H9 (cell line): Measurements from ENCODE around the gene NCMAP. TPM values are rescaled to one million over a fixed set of nuclear protein-coding genes. Genes with fewer than 3 reads are reported as not detected.

ENCODE experiments used
- DNase-seq: peaks from one replicate; pipeline ENCODE4 v3.0.0-alpha.2; 2017
- H2AFZ ChIP-seq: one replicate; pipeline ENCODE4 v1.6.1; 2013; ENCODE audit warnings: mild to moderate bottlenecking, low read length, control low read depth, moderate library complexity
- H2AK5ac ChIP-seq: 2 replicates; pipeline ENCODE4 v1.6.1; 2013; ENCODE audit warnings: low read length, control low read depth, mixed read lengths; ENCODE audit not compliant: insufficient read length
- H2BK120ac ChIP-seq: one replicate; pipeline ENCODE4 v1.6.1; 2013; ENCODE audit warnings: low read depth, mild to moderate bottlenecking, low read length, control low read depth, inconsistent platforms; ENCODE audit not compliant: poor library complexity, severe bottlenecking
- H2BK12ac ChIP-seq: 2 replicates; pipeline ENCODE4 v1.6.1; 2013; ENCODE audit warnings: low read length, control low read depth, mixed read lengths, low read depth; ENCODE audit not compliant: insufficient read length
- H2BK15ac ChIP-seq: 2 replicates; pipeline ENCODE4 v1.6.1; 2013; ENCODE audit warnings: low read depth, low read length, control low read depth
- H2BK20ac ChIP-seq: one replicate; pipeline ENCODE4 v1.6.1; 2013; ENCODE audit warnings: low read depth, mild to moderate bottlenecking, low read length, control low read depth, inconsistent platforms; ENCODE audit not compliant: poor library complexity, severe bottlenecking
- H2BK5ac ChIP-seq: 2 replicates; pipeline ENCODE4 v1.6.1; 2013; ENCODE audit warnings: low read length, control low read depth, mixed read lengths; ENCODE audit not compliant: insufficient read length
- H3K14ac ChIP-seq: 2 replicates; pipeline ENCODE4 v1.6.1; 2013; ENCODE audit warnings: low read length, control low read depth; ENCODE audit not compliant: insufficient read depth
- H3K18ac ChIP-seq: 2 replicates; pipeline ENCODE4 v1.6.1; 2013; ENCODE audit warnings: low read depth, mild to moderate bottlenecking, mixed read lengths, low read length, control low read depth; ENCODE audit not compliant: insufficient read length
- H3K23ac ChIP-seq: 2 replicates; pipeline ENCODE4 v1.6.1; 2013; ENCODE audit warnings: low read length, control low read depth, mixed read lengths, low read depth; ENCODE audit not compliant: insufficient read length
- H3K23me2 ChIP-seq: 2 replicates; pipeline ENCODE4 v1.6.1; 2013; ENCODE audit warnings: low read depth, mild to moderate bottlenecking, mixed read lengths, low read length, control low read depth; ENCODE audit not compliant: insufficient read length, poor library complexity, severe bottlenecking
- H3K27ac ChIP-seq: 2 replicates; pipeline ENCODE4 v1.5.1; 2013; ENCODE audit warnings: low read length, control low read depth, mixed read lengths, low read depth; ENCODE audit not compliant: insufficient read length
- H3K27me3 ChIP-seq: 2 replicates; pipeline ENCODE4 v1.6.1; 2013; ENCODE audit warnings: low read length, control low read depth, inconsistent platforms; ENCODE audit not compliant: insufficient read depth
- H3K4ac ChIP-seq: 2 replicates; pipeline ENCODE4 v1.6.1; 2013; ENCODE audit warnings: low read depth, mild to moderate bottlenecking, control low read depth, inconsistent platforms, low read length, moderate library complexity
- H3K4me1 ChIP-seq: 2 replicates; pipeline ENCODE4 v1.6.1; 2013; ENCODE audit warnings: low read length, control low read depth, inconsistent platforms; ENCODE audit not compliant: insufficient read depth
- H3K4me2 ChIP-seq: 2 replicates; pipeline ENCODE4 v1.6.1; 2013; ENCODE audit warnings: low read length, control low read depth, mixed read lengths; ENCODE audit not compliant: insufficient read length, insufficient read depth
- H3K56ac ChIP-seq: 2 replicates; pipeline ENCODE4 v1.6.1; 2013; ENCODE audit warnings: low read depth, mild to moderate bottlenecking, mixed read lengths, low read length, control low read depth; ENCODE audit not compliant: insufficient read length
- H3K79me1 ChIP-seq: 2 replicates; pipeline ENCODE4 v1.6.1; 2013; ENCODE audit warnings: low read depth, mild to moderate bottlenecking, moderate library complexity, low read length, control low read depth, inconsistent platforms; ENCODE audit not compliant: insufficient read depth, poor library complexity, severe bottlenecking
- H3K79me2 ChIP-seq: 2 replicates; pipeline ENCODE4 v1.6.1; 2013; ENCODE audit warnings: low read length, control low read depth, inconsistent platforms; ENCODE audit not compliant: insufficient read depth
- H3K9ac ChIP-seq: 2 replicates; pipeline ENCODE4 v1.6.1; 2013; ENCODE audit warnings: low read length, control low read depth, mixed read lengths; ENCODE audit not compliant: insufficient read length; ENCODE audit errors: extremely low read depth
- H3K9me3 ChIP-seq: one replicate; pipeline ENCODE4 v1.6.1; 2013; ENCODE audit warnings: low read depth, low read length, inconsistent platforms; ENCODE audit not compliant: control insufficient read depth
- H3T11ph ChIP-seq: one replicate; pipeline ENCODE4 v1.6.1; 2013; ENCODE audit warnings: mild to moderate bottlenecking, low read length, control low read depth, inconsistent platforms
- H4K20me1 ChIP-seq: one replicate; pipeline ENCODE4 v1.6.1; 2013; ENCODE audit not compliant: control insufficient read depth, insufficient read length, insufficient read depth
- H4K5ac ChIP-seq: 2 replicates; pipeline ENCODE4 v1.6.1; 2013; ENCODE audit warnings: low read depth, mild to moderate bottlenecking, mixed read lengths, low read length, control low read depth; ENCODE audit not compliant: insufficient read length
- H4K8ac ChIP-seq: replicated peaks from 2 replicates; pipeline ENCODE4 v1.6.1; 2013; ENCODE audit warnings: low read length, control low read depth, mixed read lengths, low read depth; ENCODE audit not compliant: insufficient read length
- H4K91ac ChIP-seq: 2 replicates; pipeline ENCODE4 v1.6.1; 2013; ENCODE audit warnings: low read depth, mild to moderate bottlenecking, moderate library complexity, mixed read lengths, low read length, control low read depth; ENCODE audit not compliant: insufficient read length
- H3K27ac Mint-ChIP-seq, 3 experiments: 2 replicates in 2 of 3; 3 replicates in 1 of 3; pipeline ENCODE4 v1.8.0; 2020 to 2021; ENCODE audit warnings: mixed read lengths in 3 of 3, mild to moderate bottlenecking in 1 of 3, moderate library complexity in 1 of 3
- H3K27me3 Mint-ChIP-seq: 2 replicates; pipeline ENCODE4 v1.8.0; 2021; ENCODE audit warnings: low read depth, mild to moderate bottlenecking, moderate library complexity, mixed read lengths
- H3K36me3 Mint-ChIP-seq, 3 experiments: 2 replicates in 2 of 3; 3 replicates in 1 of 3; pipeline ENCODE4 v1.8.0; 2020 to 2021; ENCODE audit warnings: low read depth in 3 of 3, mixed read lengths in 3 of 3; ENCODE audit not compliant: insufficient read depth in 1 of 3
- H3K4me1 Mint-ChIP-seq, 2 experiments: 2 replicates each; pipeline ENCODE4 v1.8.0; 2020; ENCODE audit warnings: mixed read lengths in 2 of 2
- H3K4me3 Mint-ChIP-seq, 2 experiments: 2 replicates in 1 of 2; 3 replicates in 1 of 2; pipeline ENCODE4 v1.8.0; 2020 to 2021; ENCODE audit warnings: mild to moderate bottlenecking in 2 of 2, mixed read lengths in 2 of 2, moderate library complexity in 1 of 2
- H3K9me3 Mint-ChIP-seq, 2 experiments: 2 replicates in 1 of 2; 3 replicates in 1 of 2; pipeline ENCODE4 v1.8.0; 2020; ENCODE audit warnings: mild to moderate bottlenecking in 2 of 2, mixed read lengths in 2 of 2, moderate library complexity in 1 of 2
- WGBS: extraction: QIAGEN DNeasy Blood & Tissue Kit; methylation state at CpG from one replicate; pipeline ENCODE4 v1.1.7; 2013; ENCODE audit warnings: missing lambda C conversion rate, low lambda C conversion rate, mixed read lengths; ENCODE audit not compliant: insufficient read length; ENCODE audit errors: extremely low coverage; 5-methylcytosine and 5-hydroxymethylcytosine counted together
- total RNA-seq: library from RNA; stranded (reverse); gene quantifications from 2 replicates; pipeline ENCODE4 v1.2.1, GENCODE V29; 2021
- TF ChIP-seq, protein P1 (sequence below): fragments of 200-600 bp; sonication (generic); conservative IDR thresholded peaks from 3 replicates; pipeline ENCODE4 v1.8.0; 2021; ENCODE audit warnings: antibody characterized with exemption, mild to moderate bottlenecking

The NCMAP gene
- total RNA-seq, 1 experiment from 2014 or later, result 0.35 TPM

DNA sequence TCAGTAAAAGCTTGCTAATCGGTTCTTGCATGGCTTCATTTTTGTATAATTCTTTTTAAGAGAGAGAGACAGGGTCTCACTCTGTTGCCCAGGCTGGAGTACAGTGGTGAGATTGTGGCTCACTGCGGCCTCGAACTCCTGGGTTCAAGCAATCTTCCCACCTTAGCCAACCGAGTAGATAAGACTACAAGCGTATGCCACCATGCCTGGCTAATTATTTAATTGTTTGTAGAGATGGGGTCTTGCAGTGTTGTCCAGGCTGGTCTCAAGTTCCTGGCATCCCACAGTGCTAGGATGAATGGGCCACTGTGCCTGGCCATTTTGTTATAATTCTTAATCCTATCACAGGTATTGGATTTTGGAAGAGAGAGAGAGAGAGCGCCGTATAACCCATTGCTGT is 29.8 kb upstream of the NCMAP start:
- H3K4me3 Mint-ChIP-seq, result no peak overlapping the region
- no peaks in the 10 kb centered on the region for H3K9me3 Mint-ChIP-seq
- H4K91ac ChIP-seq, result no peak overlapping the region
- H3K36me3 Mint-ChIP-seq, result no peaks in the 10 kb centered on the region
- no peak overlapping the region for H3K9ac ChIP-seq
- no peak overlapping the region for H4K8ac ChIP-seq
- no peaks in the 10 kb centered on the region for H3K79me2 ChIP-seq
- H3K23me2 ChIP-seq, result no peaks in the 10 kb centered on the region
- H3K14ac ChIP-seq, result no peak overlapping the region
- no peak overlapping the region for H3K4ac ChIP-seq
- no peaks in the 10 kb centered on the region for H3K27me3 ChIP-seq
- no peak overlapping the region for H3K27ac ChIP-seq
- H3K4me2 ChIP-seq, result no peak overlapping the region
- H3K9me3 ChIP-seq, result no peaks in the 10 kb centered on the region
- no peaks in the 10 kb centered on the region; a peak in 1 of 4 replicates for H3K4me1 Mint-ChIP-seq
- H3K27me3 Mint-ChIP-seq, result no peaks in the 10 kb centered on the region
- H3K56ac ChIP-seq, result no peak overlapping the region
- no CpG with 5 or more reads among the region's 7 CpGs for WGBS
- no peaks in the 10 kb centered on the region for H3K79me1 ChIP-seq
- DNase-seq, result no peak
- H2BK15ac ChIP-seq, result no peak overlapping the region
- no peak overlapping the region for H2BK120ac ChIP-seq
- no peak overlapping the region for H2BK20ac ChIP-seq
- no peak overlapping the region for H2BK5ac ChIP-seq
- H3K27ac Mint-ChIP-seq, result no peak overlapping the region
- no peak overlapping the region for H3K23ac ChIP-seq
- no peaks in the 10 kb centered on the region for H3K4me1 ChIP-seq
- no peak overlapping the region for H3T11ph ChIP-seq
- H2AK5ac ChIP-seq, result no peak overlapping the region
- TF ChIP-seq, protein P1, sequence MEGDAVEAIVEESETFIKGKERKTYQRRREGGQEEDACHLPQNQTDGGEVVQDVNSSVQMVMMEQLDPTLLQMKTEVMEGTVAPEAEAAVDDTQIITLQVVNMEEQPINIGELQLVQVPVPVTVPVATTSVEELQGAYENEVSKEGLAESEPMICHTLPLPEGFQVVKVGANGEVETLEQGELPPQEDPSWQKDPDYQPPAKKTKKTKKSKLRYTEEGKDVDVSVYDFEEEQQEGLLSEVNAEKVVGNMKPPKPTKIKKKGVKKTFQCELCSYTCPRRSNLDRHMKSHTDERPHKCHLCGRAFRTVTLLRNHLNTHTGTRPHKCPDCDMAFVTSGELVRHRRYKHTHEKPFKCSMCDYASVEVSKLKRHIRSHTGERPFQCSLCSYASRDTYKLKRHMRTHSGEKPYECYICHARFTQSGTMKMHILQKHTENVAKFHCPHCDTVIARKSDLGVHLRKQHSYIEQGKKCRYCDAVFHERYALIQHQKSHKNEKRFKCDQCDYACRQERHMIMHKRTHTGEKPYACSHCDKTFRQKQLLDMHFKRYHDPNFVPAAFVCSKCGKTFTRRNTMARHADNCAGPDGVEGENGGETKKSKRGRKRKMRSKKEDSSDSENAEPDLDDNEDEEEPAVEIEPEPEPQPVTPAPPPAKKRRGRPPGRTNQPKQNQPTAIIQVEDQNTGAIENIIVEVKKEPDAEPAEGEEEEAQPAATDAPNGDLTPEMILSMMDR, result no peak
- no peak overlapping the region for H2BK12ac ChIP-seq
- no peak overlapping the region for H4K5ac ChIP-seq
- no peak overlapping the region for H3K18ac ChIP-seq
- H4K20me1 ChIP-seq, result no peaks in the 10 kb centered on the region
- H2AFZ ChIP-seq, result no peak overlapping the region
